Measurements from ENCODE around the gene TMCO4.

GRCh38 chr1:19675797-19676196 is 123.9 kb downstream of the TMCO4 start:
- no peak for TF ChIP-seq YY1 (IDR thresholded peaks at IDR 0.05; ENCODE audit: low read depth)
- TF ChIP-seq, protein P1, sequence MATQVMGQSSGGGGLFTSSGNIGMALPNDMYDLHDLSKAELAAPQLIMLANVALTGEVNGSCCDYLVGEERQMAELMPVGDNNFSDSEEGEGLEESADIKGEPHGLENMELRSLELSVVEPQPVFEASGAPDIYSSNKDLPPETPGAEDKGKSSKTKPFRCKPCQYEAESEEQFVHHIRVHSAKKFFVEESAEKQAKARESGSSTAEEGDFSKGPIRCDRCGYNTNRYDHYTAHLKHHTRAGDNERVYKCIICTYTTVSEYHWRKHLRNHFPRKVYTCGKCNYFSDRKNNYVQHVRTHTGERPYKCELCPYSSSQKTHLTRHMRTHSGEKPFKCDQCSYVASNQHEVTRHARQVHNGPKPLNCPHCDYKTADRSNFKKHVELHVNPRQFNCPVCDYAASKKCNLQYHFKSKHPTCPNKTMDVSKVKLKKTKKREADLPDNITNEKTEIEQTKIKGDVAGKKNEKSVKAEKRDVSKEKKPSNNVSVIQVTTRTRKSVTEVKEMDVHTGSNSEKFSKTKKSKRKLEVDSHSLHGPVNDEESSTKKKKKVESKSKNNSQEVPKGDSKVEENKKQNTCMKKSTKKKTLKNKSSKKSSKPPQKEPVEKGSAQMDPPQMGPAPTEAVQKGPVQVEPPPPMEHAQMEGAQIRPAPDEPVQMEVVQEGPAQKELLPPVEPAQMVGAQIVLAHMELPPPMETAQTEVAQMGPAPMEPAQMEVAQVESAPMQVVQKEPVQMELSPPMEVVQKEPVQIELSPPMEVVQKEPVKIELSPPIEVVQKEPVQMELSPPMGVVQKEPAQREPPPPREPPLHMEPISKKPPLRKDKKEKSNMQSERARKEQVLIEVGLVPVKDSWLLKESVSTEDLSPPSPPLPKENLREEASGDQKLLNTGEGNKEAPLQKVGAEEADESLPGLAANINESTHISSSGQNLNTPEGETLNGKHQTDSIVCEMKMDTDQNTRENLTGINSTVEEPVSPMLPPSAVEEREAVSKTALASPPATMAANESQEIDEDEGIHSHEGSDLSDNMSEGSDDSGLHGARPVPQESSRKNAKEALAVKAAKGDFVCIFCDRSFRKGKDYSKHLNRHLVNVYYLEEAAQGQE (IDR thresholded peaks at IDR 0.05; ENCODE audit: low read depth), result no peak
- no peak for TF ChIP-seq EGR1 (IDR thresholded peaks at IDR 0.05)
- no peak for TF ChIP-seq MAX (IDR thresholded peaks at IDR 0.05)
- TF ChIP-seq RAD21 (IDR thresholded peaks at IDR 0.05; ENCODE audit: low read depth), result no peak
- no peak for TF ChIP-seq TCF12 (IDR thresholded peaks at IDR 0.05; ENCODE audit: low read depth)
- no peak for TF ChIP-seq USF1 (IDR thresholded peaks at IDR 0.05)
- no peak for TF ChIP-seq TAF1 (IDR thresholded peaks at IDR 0.05; ENCODE audit: low read depth)
- TF ChIP-seq FOXM1 (IDR thresholded peaks at IDR 0.05; ENCODE audit: borderline replicate concordance, low read depth), result no peak
- TF ChIP-seq EP300 (IDR thresholded peaks at IDR 0.05; ENCODE audit: borderline replicate concordance), result no peak
- TF ChIP-seq CEBPB (IDR thresholded peaks at IDR 0.05), result no peak
- no peak for TF ChIP-seq TEAD4 (IDR thresholded peaks at IDR 0.05)
